ENCODE measurements around the gene ATXN7L1. TPM values are rescaled to one million over a fixed set of nuclear protein-coding genes. Genes with fewer than 3 reads are reported as not detected.

Gene ATXN7L1
- total RNA-seq, 6 experiments from 2014 or later = 7.1 to 15.7 (median 11.0) TPM

GRCh38 chr7:105897999-105898398 is 21.6 kb upstream of the ATXN7L1 start:
- Histone ChIP-seq H3K4me3 (no peak overlapping the region), H3K9me3 (no peaks in the 10 kb centered on the region), H3K36me3 (no peaks in the 10 kb centered on the region), H3K27ac (no peak overlapping the region), H3K27me3 (no peaks in the 10 kb centered on the region), H3K4me1 (peaks cover 0 to 6% (median 0%) of the 10 kb centered on the region in 4 donors)
- DNase-seq (no peak), ATAC-seq (no peak)
- intact Hi-C loops (cut with DNase I) = no loop called here
- whole genome bisulfite sequencing (ENCODE audit: insufficient coverage, low coverage, low lambda C conversion rate, missing lambda C conversion rate) = 95% methylated on average over 2 of the region's 3 CpGs
- TF ChIP-seq CTCF (IDR thresholded peaks at IDR 0.05) (no peak), POLR2A (IDR thresholded peaks at IDR 0.05) (no peak)

GRCh38 chr7:105896407-105896911 is 20.1 kb upstream of the ATXN7L1 start:
- H3K4me3 ChIP-seq = no peak overlapping the region
- no peaks in the 10 kb centered on the region for H3K9me3 ChIP-seq
- intact Hi-C loops (cut with DNase I) = no loop called here
- TF ChIP-seq POLR2A (IDR thresholded peaks at IDR 0.05) (no peak), CTCF (IDR thresholded peaks at IDR 0.05) (no peak)
- DNase-seq = no peak
- no peak overlapping the region for H3K27ac ChIP-seq
- WGBS (ENCODE audit: insufficient coverage, low coverage, low lambda C conversion rate, missing lambda C conversion rate) = 63% methylated on average over 1 of the region's 1 CpG
- peak in 1 of 4 donors; percentile 41 for ATAC-seq
- H3K4me1 ChIP-seq = peaks cover 0 to 6% (median 0%) of the 10 kb centered on the region in 4 donors
- H3K27me3 ChIP-seq = no peaks in the 10 kb centered on the region
- peaks cover 0 to 3% (median 0%) of the 10 kb centered on the region in 4 donors for H3K36me3 ChIP-seq

- peaks cover 0 to 3% (median 0%) of the 10 kb centered on the region in 4 donors for H3K36me3 ChIP-seq
- H3K27ac ChIP-seq = no peak overlapping the region
- DNase-seq (no peak), ATAC-seq (no peak)
- 92% methylated on average over 3 of the region's 3 CpGs for WGBS (ENCODE audit: insufficient coverage, low coverage, low lambda C conversion rate, missing lambda C conversion rate)
- peaks cover 0 to 6% (median 0%) of the 10 kb centered on the region in 4 donors for H3K4me1 ChIP-seq
- no peaks in the 10 kb centered on the region for H3K27me3 ChIP-seq
- H3K4me3 ChIP-seq = no peak overlapping the region
- intact Hi-C loops (cut with DNase I) = no loop called here
- TF ChIP-seq POLR2A (IDR thresholded peaks at IDR 0.05) (no peak), CTCF (IDR thresholded peaks at IDR 0.05) (no peak)
- no peaks in the 10 kb centered on the region for H3K9me3 ChIP-seq
Observed at GRCh38 chr7:105894131-105894530, 17.7 kb upstream of the ATXN7L1 start.

- peaks cover 0 to 6% (median 0%) of the 10 kb centered on the region in 4 donors for H3K4me1 ChIP-seq
- ATAC-seq (no peak), DNase-seq (no peak)
- no peaks in the 10 kb centered on the region for H3K27me3 ChIP-seq
- H3K36me3 ChIP-seq = peaks cover 0 to 3% (median 0%) of the 10 kb centered on the region in 4 donors
- intact Hi-C loops (cut with DNase I) = no loop called here
- TF ChIP-seq CTCF (IDR thresholded peaks at IDR 0.05) (no peak), POLR2A (IDR thresholded peaks at IDR 0.05) (no peak)
- no peak overlapping the region for H3K27ac ChIP-seq
- 96% methylated on average over 2 of the region's 2 CpGs for WGBS (ENCODE audit: insufficient coverage, low coverage, low lambda C conversion rate, missing lambda C conversion rate)
- no peak overlapping the region for H3K4me3 ChIP-seq
- H3K9me3 ChIP-seq = no peaks in the 10 kb centered on the region
Observed at GRCh38 chr7:105892387-105892786, 16.0 kb upstream of the ATXN7L1 start.
